HuH-7 (cell line): ENCODE data around the gene POLR2F.
"Not testable (repeated sequence)": the region's sequence is repeated elsewhere in the genome, so short reads cannot be mapped to it uniquely, and the experiment has no call there.

Experiments used
- DNase-seq: peaks from one replicate; pipeline ENCODE4 v3.0.0; 2011; ENCODE audit warnings: low spot score

Gene POLR2F

DNA sequence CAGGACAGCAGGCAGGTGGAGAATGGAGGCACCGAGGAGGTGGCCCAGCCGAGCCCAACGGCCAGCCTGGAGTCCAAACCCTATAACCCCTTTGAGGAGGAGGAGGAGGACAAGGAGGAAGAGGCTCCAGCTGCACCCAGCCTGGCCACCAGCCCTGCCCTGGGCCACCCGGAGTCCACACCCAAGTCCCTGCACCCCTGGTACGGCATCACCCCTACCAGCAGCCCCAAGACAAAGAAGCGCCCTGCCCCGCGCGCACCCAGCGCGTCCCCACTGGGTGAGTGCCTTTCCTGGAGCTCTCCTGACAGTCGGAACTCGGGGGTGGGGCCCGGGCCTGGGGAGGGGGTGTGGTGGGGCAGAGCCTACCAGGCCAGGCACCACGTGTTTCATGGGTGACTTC lies 27.7 kb upstream of the POLR2F start:
- no peak for DNase-seq

DNA sequence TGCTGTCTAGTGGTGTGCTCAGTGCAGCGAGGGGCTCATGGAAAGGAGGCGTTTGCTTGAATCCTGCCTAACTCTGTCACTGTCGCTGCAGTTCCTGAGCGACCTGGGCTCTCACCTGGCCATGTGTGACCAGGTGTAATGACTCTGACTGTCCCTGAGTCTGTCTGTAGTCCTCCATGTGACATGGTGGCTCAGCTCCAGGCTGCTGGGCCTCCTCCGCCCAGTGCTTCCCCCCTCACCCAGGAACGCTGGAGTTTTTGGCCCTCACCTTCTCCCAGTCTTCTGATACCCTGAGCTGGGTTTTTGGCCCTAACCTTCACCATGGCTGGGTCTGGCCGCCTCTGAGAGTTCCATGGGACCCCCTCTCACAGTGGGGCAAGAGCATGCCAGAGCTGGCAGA lies 27.1 kb upstream of the POLR2F start:
- no peak for DNase-seq

DNA sequence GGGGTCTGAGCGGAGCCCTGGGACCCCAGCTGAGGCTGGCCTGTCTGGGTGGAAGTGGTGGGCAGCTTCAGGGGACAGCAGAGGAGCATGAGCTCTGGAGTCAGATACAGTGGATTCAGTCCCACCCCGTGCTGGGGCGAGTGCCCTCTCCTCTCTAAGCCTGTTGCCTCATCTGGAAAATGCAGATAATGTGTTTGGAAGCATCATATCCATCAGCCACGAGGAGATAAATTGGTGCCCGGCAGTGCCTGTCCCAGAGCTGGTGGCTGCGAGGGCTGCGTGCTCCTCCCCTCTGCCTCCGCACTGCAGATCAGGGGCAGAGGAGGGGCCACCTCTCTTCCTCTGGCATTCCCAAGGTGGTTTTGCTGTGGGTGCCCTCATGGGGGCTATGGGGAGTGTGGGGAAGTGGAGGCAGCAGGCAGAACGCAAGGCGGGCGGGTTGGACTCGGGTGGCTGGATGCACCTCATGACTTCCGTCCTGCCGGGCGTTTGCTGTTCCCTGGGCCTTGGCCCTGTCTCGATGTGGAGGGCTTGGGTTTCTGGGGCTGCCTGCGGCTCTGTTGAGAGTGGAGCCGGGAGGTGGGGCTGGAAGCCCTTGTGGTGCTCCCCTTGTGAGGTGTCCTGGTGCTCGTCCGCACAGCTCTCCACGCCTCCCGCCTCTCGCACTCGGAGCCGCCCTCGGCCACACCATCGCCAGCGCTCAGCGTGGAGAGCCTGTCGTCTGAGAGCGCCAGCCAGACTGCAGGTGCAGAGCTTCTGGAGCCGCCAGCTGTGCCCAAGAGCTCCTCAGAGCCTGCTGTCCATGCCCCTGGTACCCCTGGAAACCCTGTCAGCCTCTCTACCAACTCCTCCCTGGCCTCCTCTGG lies 26.5 kb upstream of the POLR2F start:
- no peak for DNase-seq

DNA sequence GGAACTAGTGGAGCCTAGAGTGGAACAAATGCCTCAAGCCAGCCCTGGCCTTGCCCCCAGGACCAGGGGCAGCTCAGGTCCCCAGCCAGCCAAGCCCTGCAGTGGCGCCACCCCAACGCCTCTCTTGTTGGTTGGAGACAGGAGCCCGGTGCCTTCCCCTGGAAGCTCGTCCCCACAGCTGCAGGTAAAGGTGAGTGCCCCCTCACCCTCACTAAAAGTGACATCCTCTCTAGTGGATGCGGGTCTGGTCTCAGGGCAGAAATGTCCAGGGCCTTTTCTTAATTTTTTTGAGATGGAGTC lies 25.9 kb upstream of the POLR2F start:
- no peak for DNase-seq

GRCh38 chr22:37929390-37929789 lies 24.1 kb upstream of the POLR2F start:
- no peak for DNase-seq

DNA sequence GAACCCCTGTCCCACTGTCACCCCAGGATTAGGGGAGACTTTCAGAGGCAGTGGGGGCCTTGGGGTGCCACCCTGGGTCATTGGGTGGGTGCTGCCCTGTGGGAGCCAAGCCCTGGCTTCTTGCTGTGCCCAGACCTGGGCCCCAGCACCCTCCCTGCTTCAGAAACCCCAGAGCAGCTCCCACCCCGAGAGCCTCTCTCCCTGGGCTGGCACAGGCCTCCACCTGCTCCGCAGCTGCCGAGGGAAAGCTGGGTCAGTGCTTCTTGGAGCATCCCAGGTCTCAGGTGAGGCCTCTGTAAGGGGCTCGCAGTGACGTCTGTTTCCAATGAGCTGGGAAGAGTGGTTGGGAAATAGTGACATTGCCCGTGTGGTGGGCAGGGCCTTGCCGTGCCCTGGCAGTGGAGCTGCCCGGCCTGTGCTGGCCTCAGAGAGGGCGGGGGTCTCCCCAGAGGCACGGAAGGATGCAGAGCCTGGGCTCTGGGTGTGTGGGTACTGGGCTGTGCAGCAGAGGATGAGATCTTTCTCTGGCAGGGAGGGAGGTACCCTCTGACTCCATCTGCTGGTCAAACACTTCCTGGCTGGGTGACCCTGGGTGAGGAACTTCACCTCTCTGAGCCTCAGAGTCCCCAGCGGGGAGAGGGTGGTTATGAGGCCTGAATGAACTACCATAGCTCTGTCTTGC lies 23.1 kb upstream of the POLR2F start:
- peak; percentile 87 for DNase-seq

DNA sequence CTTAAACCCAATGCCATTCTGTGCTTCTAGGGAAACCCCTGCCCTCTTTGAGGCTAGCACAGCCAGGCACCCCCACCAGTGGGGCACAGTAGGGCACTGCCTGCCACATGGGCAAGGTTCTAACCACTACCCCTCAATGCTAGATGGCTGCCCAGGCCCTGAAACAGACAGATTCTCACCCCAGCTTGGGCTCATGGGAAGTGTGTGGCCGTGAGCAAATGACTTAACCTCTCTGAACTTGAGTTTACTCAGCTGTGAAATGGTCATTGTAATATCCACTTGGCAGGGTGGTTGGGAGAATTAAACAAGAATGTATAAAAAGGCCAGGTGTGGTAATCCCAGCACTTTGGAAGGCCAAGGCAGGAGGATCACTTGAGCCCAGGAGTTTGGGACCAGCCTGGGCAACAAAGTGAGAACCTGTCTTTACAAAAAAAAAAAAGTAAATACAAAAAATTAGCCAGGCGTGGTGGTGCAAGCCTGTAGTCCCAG lies 22.5 kb upstream of the POLR2F start:
- DNase-seq = no peak

GRCh38 chr22:37931893-37932389 lies 21.6 kb upstream of the POLR2F start:
- DNase-seq = no peak

- DNase-seq = no peak
Measured at GRCh38 chr22:37932401-37932800, 21.1 kb upstream of the POLR2F start.

DNA sequence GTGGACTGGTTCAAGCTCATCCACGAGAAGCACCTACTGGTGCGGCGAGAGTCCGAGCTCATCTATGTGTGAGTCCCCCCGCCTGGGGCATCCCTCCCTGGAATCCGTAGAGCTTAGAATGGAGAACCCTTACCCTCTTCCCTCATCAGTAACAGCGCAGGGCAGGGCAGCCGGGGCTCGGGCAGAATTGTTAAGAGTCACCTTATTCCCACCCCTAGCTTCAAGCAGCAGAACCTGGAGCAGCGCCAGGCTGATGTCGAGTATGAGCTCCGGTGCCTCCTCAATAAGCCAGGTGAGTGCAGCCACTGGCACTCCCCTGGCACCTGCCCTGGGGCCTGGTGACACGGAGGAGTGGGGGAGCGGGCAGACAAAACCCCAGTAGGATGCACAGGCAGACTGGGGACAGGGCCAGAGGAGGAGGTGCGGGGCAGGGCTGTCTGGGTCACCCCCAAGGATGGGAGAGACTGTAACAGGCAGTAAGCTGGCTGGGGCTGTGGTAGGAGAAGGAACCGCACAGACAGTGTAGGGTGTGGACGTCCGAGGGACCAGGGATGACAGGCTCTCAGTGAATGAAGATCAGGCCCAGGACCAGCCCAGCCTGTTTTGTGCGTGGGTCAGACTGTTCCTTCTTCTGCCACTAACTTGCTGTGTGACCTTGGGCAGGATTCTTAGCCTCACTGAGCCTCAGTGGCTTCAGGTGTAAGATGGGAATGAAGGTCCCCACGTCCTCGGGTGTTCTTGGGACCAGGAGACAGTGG lies 20.5 kb upstream of the POLR2F start:
- no peak for DNase-seq

DNA sequence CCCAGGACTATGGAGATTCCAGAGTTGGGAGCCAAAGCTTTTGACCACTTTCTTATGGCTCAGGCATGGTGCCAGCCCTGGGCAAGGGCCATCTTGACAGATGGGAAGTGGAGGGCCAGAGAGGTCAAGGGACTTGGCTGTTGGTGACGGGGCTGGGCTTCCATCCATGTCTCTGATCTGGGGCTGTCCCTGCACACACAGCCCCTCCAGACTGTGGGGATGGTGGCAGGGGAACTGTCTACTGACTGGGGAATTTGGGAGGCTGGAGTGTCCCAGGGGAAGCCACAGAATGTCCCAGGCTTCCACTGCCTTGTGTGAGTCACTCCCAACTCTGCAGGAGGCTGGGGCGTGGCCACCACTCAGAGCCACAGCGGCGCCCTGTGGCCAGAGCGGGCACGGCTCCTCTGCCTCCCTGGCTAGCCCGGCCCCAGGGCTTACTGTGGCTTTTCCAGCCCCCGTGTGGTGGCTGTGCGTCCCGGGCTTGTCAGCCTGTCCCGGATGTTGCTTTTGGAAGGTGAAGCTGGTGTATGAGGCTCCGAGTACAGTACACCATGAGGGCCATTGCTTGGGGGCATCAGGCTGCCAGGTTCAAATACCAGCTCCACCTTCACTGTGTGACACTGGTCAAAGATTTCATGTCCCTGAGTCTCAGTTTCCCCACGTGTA lies 19.7 kb upstream of the POLR2F start:
- peak; percentile 98 for DNase-seq

DNA sequence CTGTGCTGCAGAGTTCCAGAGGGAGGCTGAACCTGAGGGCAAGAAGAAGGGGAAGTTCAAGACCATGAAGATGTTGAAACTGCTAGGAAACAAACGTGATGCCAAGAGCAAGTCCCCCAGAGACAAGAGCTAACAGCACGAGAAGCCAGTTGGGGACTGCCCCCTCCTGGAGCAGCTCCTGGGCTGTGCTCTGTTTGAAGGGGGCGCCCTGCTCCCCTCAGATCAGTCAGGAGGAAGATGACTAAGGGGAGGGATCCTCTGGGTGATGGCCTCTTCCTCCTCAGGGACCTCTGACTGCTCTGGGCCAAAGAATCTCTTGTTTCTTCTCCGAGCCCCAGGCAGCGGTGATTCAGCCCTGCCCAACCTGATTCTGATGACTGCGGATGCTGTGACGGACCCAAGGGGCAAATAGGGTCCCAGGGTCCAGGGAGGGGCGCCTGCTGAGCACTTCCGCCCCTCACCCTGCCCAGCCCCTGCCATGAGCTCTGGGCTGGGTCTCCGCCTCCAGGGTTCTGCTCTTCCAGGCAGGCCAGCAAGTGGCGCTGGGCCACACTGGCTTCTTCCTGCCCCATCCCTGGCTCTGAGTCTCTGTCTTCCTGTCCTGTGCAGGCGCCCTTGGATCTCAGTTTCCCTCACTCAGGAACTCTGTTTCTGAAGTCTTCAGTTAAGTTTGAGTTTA lies 12.7 kb upstream of the POLR2F start:
- no peak for DNase-seq

DNA sequence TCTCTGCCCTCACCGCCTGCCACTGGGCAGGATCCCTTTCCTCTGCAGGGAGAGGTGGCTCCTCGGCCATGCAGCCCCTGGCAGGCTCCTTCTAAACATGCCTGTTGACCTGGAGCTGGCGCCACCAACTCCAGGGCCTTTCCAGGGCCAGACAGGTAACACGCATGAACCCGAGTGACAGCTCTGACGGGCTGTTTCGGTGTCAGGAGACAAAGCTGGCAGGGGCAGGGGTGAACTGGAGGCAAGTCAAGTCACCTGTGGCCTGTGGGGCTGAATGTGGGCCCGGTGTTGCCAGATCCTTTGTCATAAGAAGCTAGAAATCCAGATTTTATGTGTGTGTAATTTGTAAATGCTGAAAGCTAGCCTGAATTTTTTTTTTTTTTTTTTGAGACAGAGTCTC lies 11.4 kb upstream of the POLR2F start:
- DNase-seq = no peak

DNA sequence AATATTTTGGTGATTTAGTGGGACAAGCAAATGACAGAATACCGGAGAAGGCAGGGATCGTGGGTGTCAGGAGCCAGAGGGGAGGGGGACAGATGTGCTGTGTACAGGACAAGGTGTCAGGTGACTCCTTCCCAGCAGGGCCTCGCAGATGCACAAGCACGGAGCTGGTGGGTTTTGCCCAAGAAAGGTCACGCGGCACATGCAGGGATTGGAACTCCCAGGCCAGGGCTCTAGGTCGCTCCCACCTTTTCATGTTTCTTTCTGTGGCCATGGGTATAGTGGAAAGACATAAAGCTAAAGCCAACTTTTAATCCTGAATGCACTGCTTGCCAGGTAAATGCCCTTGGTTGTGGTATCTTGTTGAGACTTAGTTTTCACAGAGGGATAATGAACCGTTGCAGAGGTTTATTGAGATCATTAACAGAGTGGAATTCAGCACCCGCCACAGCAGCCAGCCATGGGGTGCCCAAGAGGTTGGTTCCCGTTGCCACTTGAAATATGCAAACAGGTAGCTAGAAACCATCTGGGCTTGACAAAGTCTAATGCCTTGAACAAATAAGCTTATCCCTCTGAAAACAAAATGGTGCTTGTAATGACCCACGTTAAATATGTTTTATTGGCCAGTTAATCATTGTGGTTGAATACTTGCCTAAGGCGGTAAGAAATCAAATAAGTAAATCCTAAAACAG lies 10.2 kb upstream of the POLR2F start:
- no peak for DNase-seq

- DNase-seq = no peak
Measured at GRCh38 chr22:37943825-37944198, 9.7 kb upstream of the POLR2F start.

GRCh38 chr22:37944423-37944822 lies 9.1 kb upstream of the POLR2F start:
- DNase-seq = not testable (repeated sequence)

- DNase-seq = not testable (repeated sequence)
Measured at GRCh38 chr22:37947142-37947795, 6.2 kb upstream of the POLR2F start.

GRCh38 chr22:37951305-37951704 lies 2.2 kb upstream of the POLR2F start:
- DNase-seq = peak; percentile 43

- DNase-seq = not testable (repeated sequence)
Measured at GRCh38 chr22:37952629-37953028, 870 bp upstream of the POLR2F start.

- DNase-seq = no peak
Measured at GRCh38 chr22:37953062-37953436, 450 bp upstream of the POLR2F start.
